Uterus (tissue), 4 donors: ENCODE measurements around the gene MARK2. TPM values are rescaled to one million over a fixed set of nuclear protein-coding genes. Genes with fewer than 3 reads are reported as not detected.
"Not testable (repeated sequence)": the region's sequence is repeated elsewhere in the genome, so short reads cannot be mapped to it uniquely, and the experiment has no call there.

Experiments
- DNase-seq, 2 donors: peaks; one replicate each; pipeline ENCODE4 v3.0.0-alpha.2; 2019 to 2020
- H3K27ac ChIP-seq, 2 donors: fragments of 200-600 bp; sonication (generic); 1 replicate in 1 of 2; 2 replicates in 1 of 2; pipeline ENCODE4 v1.5.1; 2016 to 2018
- H3K27me3 ChIP-seq, 2 donors: fragments of 200-600 bp; sonication (generic); one replicate each; pipeline ENCODE4 v1.5.1; 2018 to 2019; ENCODE audit warnings: control low read depth in 1 of 2
- H3K36me3 ChIP-seq, 2 donors: fragments of 200-600 bp; sonication (generic); one replicate each; pipeline ENCODE4 v1.5.1; 2019; ENCODE audit warnings: control low read depth in 1 of 2
- H3K4me1 ChIP-seq, 2 donors: fragments of 200-600 bp; sonication (generic); one replicate each; pipeline ENCODE4 v1.5.1; 2018 to 2019; ENCODE audit warnings: control low read depth in 1 of 2
- H3K4me3 ChIP-seq, 2 donors: fragments of 200-600 bp; sonication (generic); 1 replicate in 1 of 2; 2 replicates in 1 of 2; pipeline ENCODE4 v1.5.1; 2018 to 2019; ENCODE audit warnings: mild to moderate bottlenecking in 1 of 2
- H3K9me3 ChIP-seq, 2 donors: fragments of 200-600 bp; sonication (generic); one replicate each; pipeline ENCODE4 v1.5.1; 2019; ENCODE audit warnings: control low read depth in 1 of 2
- CTCF ChIP-seq, 4 experiments: fragments of 200-600 bp in 2 of 4; fragments of 450-650 bp in 2 of 4; sonication (generic) in 2 of 4; IDR thresholded peaks; one replicate each; pipeline ENCODE4 v1.5.1; 2016 to 2019; ENCODE audit warnings: antibody characterized with exemption in 4 of 4, mild to moderate bottlenecking in 2 of 4, moderate library complexity in 1 of 4
- POLR2A ChIP-seq, 2 donors: fragments of 450-650 bp; IDR thresholded peaks; one replicate each; pipeline ENCODE4 v1.6.1; 2016; ENCODE audit warnings: antibody characterized with exemption in 2 of 2, mild to moderate bottlenecking in 1 of 2, moderate library complexity in 1 of 2
- intact Hi-C: fragments of 100-400 bp; cut with DNase I; formaldehyde crosslinking; loops from one replicate; pipeline ENCODE4 v1.15.1; 2023; ENCODE audit warnings: low total_unique reads
- total RNA-seq, 4 donors: library from RNA; depleted of rRNA in 3 of 4; stranded (reverse); fragments of >200 nt in 3 of 4; gene quantifications; one replicate each; pipeline versions ENCODE4 v1.1.0 to v1.2.4, GENCODE V29; 2014 to 2023
- donor health status: DM: yes; HTN: yes; CAD: no.

MARK2 gene
- total RNA-seq, 4 donors from 2014 or later: 6.9 to 36.5 (median 17.7) TPM

GRCh38 chr11:63862923-63863322 lies 24.0 kb downstream of the MARK2 start:
- Histone ChIP-seq H3K4me1 (no peaks in the 10 kb centered on the region), H3K36me3 (no peaks in the 10 kb centered on the region), H3K27me3 (no peaks in the 10 kb centered on the region), H3K9me3 (no peaks in the 10 kb centered on the region), H3K4me3 (no peak overlapping the region), H3K27ac (no peak overlapping the region)
- TF ChIP-seq POLR2A (IDR thresholded peaks at IDR 0.05) (no peak), CTCF (IDR thresholded peaks at IDR 0.05) (no peak)
- intact Hi-C loops: no loop called here
- no peak for DNase-seq

- H3K36me3 ChIP-seq, H3K9me3 ChIP-seq, DNase-seq, H3K27ac ChIP-seq, H3K4me3 ChIP-seq, H3K27me3 ChIP-seq, intact Hi-C loops, H3K4me1 ChIP-seq: not testable (repeated sequence)
Observed at GRCh38 chr11:63863620-63864019, 24.7 kb downstream of the MARK2 start.

GRCh38 chr11:63866211-63866610 lies 27.3 kb downstream of the MARK2 start:
- Histone ChIP-seq H3K27me3 (no peaks in the 10 kb centered on the region), H3K36me3 (no peaks in the 10 kb centered on the region), H3K27ac (no peak overlapping the region), H3K4me3 (no peak overlapping the region), H3K9me3 (no peaks in the 10 kb centered on the region), H3K4me1 (peaks cover 0 to 18% of the 10 kb centered on the region in 2 donors)
- TF ChIP-seq POLR2A (IDR thresholded peaks at IDR 0.05) (no peak), CTCF (IDR thresholded peaks at IDR 0.05) (no peak)
- DNase-seq: peak in 1 of 2 donors; percentile 38
- intact Hi-C loops: no loop called here

- Histone ChIP-seq H3K27me3 (no peaks in the 10 kb centered on the region), H3K4me3 (no peak overlapping the region), H3K36me3 (no peaks in the 10 kb centered on the region), H3K27ac (no peak overlapping the region), H3K4me1 (peaks cover 5 to 22% of the 10 kb centered on the region in 2 donors), H3K9me3 (no peaks in the 10 kb centered on the region)
- TF ChIP-seq CTCF (IDR thresholded peaks at IDR 0.05) (no peak), POLR2A (IDR thresholded peaks at IDR 0.05) (no peak)
- no peak for DNase-seq
- intact Hi-C loops: no loop called here
Observed at GRCh38 chr11:63867511-63867910, 28.6 kb downstream of the MARK2 start.

- TF ChIP-seq POLR2A (IDR thresholded peaks at IDR 0.05): no peak
- no peak for TF ChIP-seq CTCF (IDR thresholded peaks at IDR 0.05)
- H3K27me3 ChIP-seq: no peaks in the 10 kb centered on the region
- no peak overlapping the region for H3K4me3 ChIP-seq
- intact Hi-C loops: no loop called here
- peaks cover 13 to 32% of the 10 kb centered on the region in 2 donors for H3K4me1 ChIP-seq
- no peak overlapping the region for H3K27ac ChIP-seq
- H3K9me3 ChIP-seq: no peaks in the 10 kb centered on the region
- no peak for DNase-seq
- no peaks in the 10 kb centered on the region for H3K36me3 ChIP-seq
Observed at GRCh38 chr11:63868399-63869064, 29.6 kb downstream of the MARK2 start.
